ENCODE measurements around the gene NALCN.

The NALCN gene

DNA sequence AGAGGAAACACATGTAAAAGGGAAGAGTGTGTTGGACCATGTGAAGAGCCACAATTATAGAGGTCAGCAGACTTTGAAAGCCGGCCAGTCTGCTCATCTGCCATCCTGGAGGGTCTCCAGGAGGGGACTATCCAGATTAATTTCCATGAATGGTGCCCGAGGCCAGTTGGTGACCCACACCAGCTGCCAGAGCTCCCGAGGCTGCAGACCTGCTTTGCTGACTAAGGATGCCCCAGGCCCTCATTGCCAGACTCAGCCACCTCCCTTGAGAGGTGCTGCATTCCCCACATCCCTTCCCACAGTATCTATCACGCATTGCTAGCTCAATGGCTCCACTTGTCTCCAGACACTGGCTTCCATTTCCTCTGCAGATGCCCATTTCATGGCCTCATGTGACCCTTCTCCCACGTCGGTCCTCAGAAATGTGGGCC lies 110.3 kb downstream of the NALCN start:
- Histone ChIP-seq H2AK5ac (ENCODE audit: low read length, severe bottlenecking) (no peak overlapping the region), H3K23ac (ENCODE audit: low read length in 2 of 2) (no peak overlapping the region), H3K4me2 (ENCODE audit: low read length, poor library complexity, severe bottlenecking) (no peak overlapping the region), H2BK15ac (ENCODE audit: low read depth, poor library complexity, severe bottlenecking) (no peak overlapping the region), H3K9ac (ENCODE audit: low read length) (no peak overlapping the region), H3K18ac (ENCODE audit: low read depth in 1 of 2, low read length in 2 of 2) (peak overlapping the region in 1 of 2 experiments; percentile 1), H2BK120ac (ENCODE audit: low read depth, low read length) (no peak overlapping the region), H3K4me1 (ENCODE audit: control insufficient read depth, insufficient read depth, low read depth, low read length) (peaks cover 3% of the 10 kb centered on the region), H4K91ac (ENCODE audit: low read length) (no peak overlapping the region), H3K27me3 (ENCODE audit: control insufficient read depth in 1 of 2, insufficient read depth in 1 of 2, low read length in 2 of 2) (no peaks in the 10 kb centered on the region), H3K14ac (ENCODE audit: low read length in 2 of 2) (no peak overlapping the region), H2AFZ (ENCODE audit: low read depth, low read length) (no peak overlapping the region), H2BK12ac (ENCODE audit: low read length in 2 of 2) (peak overlapping the region; percentile 56 to 76), H3K4me3 (ENCODE audit: insufficient read depth in 1 of 2, low read depth in 1 of 2, low read length in 2 of 2) (no peak overlapping the region), H4K8ac (ENCODE audit: low read length) (no peak overlapping the region), H3K27ac (ENCODE audit: low read length, poor library complexity, severe bottlenecking) (no peak overlapping the region), H3K9me3 (ENCODE audit: control insufficient read depth, low read length) (no peaks in the 10 kb centered on the region), H3K4ac (ENCODE audit: low read depth in 1 of 2, low read length in 2 of 2) (peak overlapping the region in 1 of 2 experiments; percentile 15), H2BK5ac (ENCODE audit: low read depth, low read length, poor library complexity, severe bottlenecking) (no peak overlapping the region), H3K36me3 (ENCODE audit: control insufficient read depth in 1 of 2, insufficient read depth in 2 of 2, low read depth in 1 of 2, low read length in 2 of 2) (no peaks in the 10 kb centered on the region), H3K79me1 (replicated peaks; ENCODE audit: low read length, poor library complexity, severe bottlenecking) (no peaks in the 10 kb centered on the region)
- DNase-seq = no peak
- WGBS = 90% methylated on average over 6 of the region's 6 CpGs

DNA sequence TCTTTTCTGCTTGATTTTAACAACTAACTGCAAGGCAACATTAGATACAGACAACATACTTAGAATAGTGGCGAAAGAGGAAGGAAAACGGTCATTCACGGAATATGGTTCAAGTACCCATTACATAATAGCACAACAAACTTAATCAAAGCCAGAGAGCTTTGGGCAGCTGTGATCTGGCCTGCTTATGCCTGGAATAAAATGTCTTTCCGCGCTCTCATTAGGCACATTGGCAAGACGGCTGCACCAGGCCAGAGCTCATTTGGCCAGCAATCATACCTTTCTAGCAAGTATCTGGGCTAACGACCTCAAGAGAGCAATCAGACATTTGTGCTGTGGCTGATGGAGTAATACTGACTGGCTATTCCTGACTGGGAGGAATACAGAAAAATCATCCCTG lies 112.8 kb downstream of the NALCN start:
- Histone ChIP-seq H3K14ac (ENCODE audit: low read length in 2 of 2) (no peak overlapping the region), H3K27me3 (ENCODE audit: control insufficient read depth in 1 of 2, insufficient read depth in 1 of 2, low read length in 2 of 2) (no peaks in the 10 kb centered on the region), H3K9ac (ENCODE audit: low read length) (no peak overlapping the region), H3K9me3 (ENCODE audit: control insufficient read depth, low read length) (no peaks in the 10 kb centered on the region), H3K4me1 (ENCODE audit: control insufficient read depth, insufficient read depth, low read depth, low read length) (peaks cover 3% of the 10 kb centered on the region), H3K27ac (ENCODE audit: low read length, poor library complexity, severe bottlenecking) (no peak overlapping the region), H2BK5ac (ENCODE audit: low read depth, low read length, poor library complexity, severe bottlenecking) (no peak overlapping the region), H2BK15ac (ENCODE audit: low read depth, poor library complexity, severe bottlenecking) (no peak overlapping the region), H4K8ac (ENCODE audit: low read length) (no peak overlapping the region), H2BK120ac (ENCODE audit: low read depth, low read length) (no peak overlapping the region), H3K23ac (ENCODE audit: low read length in 2 of 2) (no peak overlapping the region), H3K4me3 (ENCODE audit: insufficient read depth in 1 of 2, low read depth in 1 of 2, low read length in 2 of 2) (no peak overlapping the region), H3K4ac (ENCODE audit: low read depth in 1 of 2, low read length in 2 of 2) (no peak overlapping the region), H3K18ac (ENCODE audit: low read depth in 1 of 2, low read length in 2 of 2) (no peak overlapping the region), H2AFZ (ENCODE audit: low read depth, low read length) (no peak overlapping the region), H3K79me1 (replicated peaks; ENCODE audit: low read length, poor library complexity, severe bottlenecking) (no peaks in the 10 kb centered on the region), H2AK5ac (ENCODE audit: low read length, severe bottlenecking) (no peak overlapping the region), H3K4me2 (ENCODE audit: low read length, poor library complexity, severe bottlenecking) (no peak overlapping the region), H4K91ac (ENCODE audit: low read length) (no peak overlapping the region), H3K36me3 (ENCODE audit: control insufficient read depth in 1 of 2, insufficient read depth in 2 of 2, low read depth in 1 of 2, low read length in 2 of 2) (no peaks in the 10 kb centered on the region), H2BK12ac (ENCODE audit: low read length in 2 of 2) (no peak overlapping the region)
- WGBS = 89% methylated on average over 7 of the region's 7 CpGs
- no peak for DNase-seq

DNA sequence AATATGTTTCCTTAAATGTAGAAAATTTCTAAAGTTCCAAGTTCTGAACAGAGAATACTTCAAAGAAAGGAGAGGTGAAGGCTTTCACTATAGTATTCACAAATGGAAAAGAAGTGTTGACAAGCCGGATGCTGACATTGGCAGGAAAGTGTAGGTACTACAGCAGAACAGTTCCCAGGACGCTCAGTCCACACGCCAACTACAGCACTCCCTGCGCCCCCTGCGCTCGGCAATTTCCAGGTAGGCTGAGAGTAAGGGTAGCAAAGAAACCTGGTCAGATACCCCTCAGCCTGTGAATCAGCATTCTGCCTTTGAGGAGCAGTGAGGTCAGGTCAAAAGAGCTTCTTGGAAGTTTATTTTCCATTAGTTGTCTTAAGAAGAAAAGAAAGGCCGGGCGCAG lies 115.3 kb downstream of the NALCN start:
- H3K4me2 ChIP-seq (ENCODE audit: low read length, poor library complexity, severe bottlenecking) = no peak overlapping the region
- H3K4ac ChIP-seq (ENCODE audit: low read depth in 1 of 2, low read length in 2 of 2) = no peak overlapping the region
- DNase-seq = no peak
- no peak overlapping the region for H2BK12ac ChIP-seq (ENCODE audit: low read length in 2 of 2)
- H2BK5ac ChIP-seq (ENCODE audit: low read depth, low read length, poor library complexity, severe bottlenecking) = no peak overlapping the region
- H3K4me1 ChIP-seq (ENCODE audit: control insufficient read depth, insufficient read depth, low read depth, low read length) = peaks cover 2% of the 10 kb centered on the region
- no peak overlapping the region for H3K14ac ChIP-seq (ENCODE audit: low read length in 2 of 2)
- no peak overlapping the region for H2AK5ac ChIP-seq (ENCODE audit: low read length, severe bottlenecking)
- peak overlapping the region in 1 of 2 experiments; percentile 57 for H3K18ac ChIP-seq (ENCODE audit: low read depth in 1 of 2, low read length in 2 of 2)
- no peak overlapping the region for H3K9ac ChIP-seq (ENCODE audit: low read length)
- H4K91ac ChIP-seq (ENCODE audit: low read length) = no peak overlapping the region
- H3K9me3 ChIP-seq (ENCODE audit: control insufficient read depth, low read length) = peaks cover under 1% of the 10 kb centered on the region
- no peak overlapping the region for H3K4me3 ChIP-seq (ENCODE audit: insufficient read depth in 1 of 2, low read depth in 1 of 2, low read length in 2 of 2)
- H2BK15ac ChIP-seq (ENCODE audit: low read depth, poor library complexity, severe bottlenecking) = no peak overlapping the region
- no peaks in the 10 kb centered on the region for H3K36me3 ChIP-seq (ENCODE audit: control insufficient read depth in 1 of 2, insufficient read depth in 2 of 2, low read depth in 1 of 2, low read length in 2 of 2)
- 91% methylated on average over 8 of the region's 8 CpGs for WGBS
- H2AFZ ChIP-seq (ENCODE audit: low read depth, low read length) = no peak overlapping the region
- no peak overlapping the region for H4K8ac ChIP-seq (ENCODE audit: low read length)
- no peak overlapping the region for H2BK120ac ChIP-seq (ENCODE audit: low read depth, low read length)
- H3K79me1 ChIP-seq (replicated peaks; ENCODE audit: low read length, poor library complexity, severe bottlenecking) = no peaks in the 10 kb centered on the region
- H3K27ac ChIP-seq (ENCODE audit: low read length, poor library complexity, severe bottlenecking) = no peak overlapping the region
- H3K27me3 ChIP-seq (ENCODE audit: control insufficient read depth in 1 of 2, insufficient read depth in 1 of 2, low read length in 2 of 2) = no peaks in the 10 kb centered on the region
- H3K23ac ChIP-seq (ENCODE audit: low read length in 2 of 2) = no peak overlapping the region

DNA sequence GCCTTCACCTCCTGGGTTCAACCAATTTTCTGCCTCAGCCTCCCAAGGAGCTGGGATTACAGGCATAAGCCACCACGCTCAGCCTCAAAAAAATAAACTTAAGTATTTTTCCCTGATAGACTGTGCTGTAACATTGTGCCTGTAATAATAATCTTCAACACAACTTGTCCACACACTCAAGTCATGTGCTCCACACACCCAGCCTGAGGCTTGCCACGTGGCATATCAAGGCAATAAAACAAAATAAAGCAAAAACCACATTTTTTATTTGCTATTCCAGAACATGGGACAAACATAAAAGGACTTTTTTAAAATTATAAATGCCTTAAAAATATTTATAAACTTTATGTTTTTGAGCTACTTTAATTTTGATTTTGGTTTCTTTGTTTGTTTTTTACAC lies 115.8 kb downstream of the NALCN start:
- Histone ChIP-seq H2BK12ac (ENCODE audit: low read length in 2 of 2) (no peak overlapping the region), H3K27me3 (ENCODE audit: control insufficient read depth in 1 of 2, insufficient read depth in 1 of 2, low read length in 2 of 2) (no peaks in the 10 kb centered on the region), H2AK5ac (ENCODE audit: low read length, severe bottlenecking) (no peak overlapping the region), H4K8ac (ENCODE audit: low read length) (no peak overlapping the region), H3K14ac (ENCODE audit: low read length in 2 of 2) (no peak overlapping the region), H2BK120ac (ENCODE audit: low read depth, low read length) (no peak overlapping the region), H2AFZ (ENCODE audit: low read depth, low read length) (no peak overlapping the region), H3K79me1 (replicated peaks; ENCODE audit: low read length, poor library complexity, severe bottlenecking) (no peaks in the 10 kb centered on the region), H3K9me3 (ENCODE audit: control insufficient read depth, low read length) (peaks cover 6% of the 10 kb centered on the region), H2BK15ac (ENCODE audit: low read depth, poor library complexity, severe bottlenecking) (no peak overlapping the region), H2BK5ac (ENCODE audit: low read depth, low read length, poor library complexity, severe bottlenecking) (no peak overlapping the region), H3K4ac (ENCODE audit: low read depth in 1 of 2, low read length in 2 of 2) (no peak overlapping the region), H3K4me1 (ENCODE audit: control insufficient read depth, insufficient read depth, low read depth, low read length) (no peaks in the 10 kb centered on the region), H3K23ac (ENCODE audit: low read length in 2 of 2) (no peak overlapping the region), H3K9ac (ENCODE audit: low read length) (no peak overlapping the region), H4K91ac (ENCODE audit: low read length) (no peak overlapping the region), H3K18ac (ENCODE audit: low read depth in 1 of 2, low read length in 2 of 2) (no peak overlapping the region), H3K36me3 (ENCODE audit: control insufficient read depth in 1 of 2, insufficient read depth in 2 of 2, low read depth in 1 of 2, low read length in 2 of 2) (no peaks in the 10 kb centered on the region), H3K4me3 (ENCODE audit: insufficient read depth in 1 of 2, low read depth in 1 of 2, low read length in 2 of 2) (no peak overlapping the region), H3K27ac (ENCODE audit: low read length, poor library complexity, severe bottlenecking) (no peak overlapping the region), H3K4me2 (ENCODE audit: low read length, poor library complexity, severe bottlenecking) (no peak overlapping the region)
- DNase-seq = no peak
- 67% methylated on average over 2 of the region's 2 CpGs for WGBS

Data from mesenchymal stem cell (in vitro differentiated cells and primary cell).